Liver (tissue), 9 donors: ENCODE measurements around the gene LGR6. TPM values are rescaled to one million over a fixed set of nuclear protein-coding genes. Genes with fewer than 3 reads are reported as not detected.

Experiments
- DNase-seq: peaks from one replicate; pipeline ENCODE4 v3.0.0-alpha.2; 2017; ENCODE audit warnings: low spot score
- H3K27ac ChIP-seq, 2 donors: one replicate each; pipeline ENCODE4 v1.7.0; 2013; ENCODE audit warnings: inconsistent platforms in 2 of 2, low read length in 2 of 2, control low read depth in 1 of 2, low read depth in 1 of 2, mild to moderate bottlenecking in 1 of 2
- H3K27me3 ChIP-seq, 4 donors: one replicate each; pipeline versions ENCODE4 v1.6.1 to v1.7.0; 2013; ENCODE audit warnings: low read length in 3 of 4, inconsistent platforms in 1 of 4, mild to moderate bottlenecking in 1 of 4, moderate library complexity in 1 of 4; ENCODE audit not compliant: control insufficient read depth in 4 of 4, insufficient read depth in 4 of 4
- H3K36me3 ChIP-seq, 4 donors: one replicate each; pipeline versions ENCODE4 v1.6.1 to v1.7.0; 2013; ENCODE audit warnings: low read length in 3 of 4, mild to moderate bottlenecking in 3 of 4, low read depth in 1 of 4, moderate library complexity in 1 of 4; ENCODE audit not compliant: control insufficient read depth in 4 of 4, insufficient read depth in 3 of 4
- H3K4me1 ChIP-seq, 4 donors: one replicate each; pipeline versions ENCODE4 v1.6.1 to v1.7.0; 2013; ENCODE audit warnings: low read length in 3 of 4, mild to moderate bottlenecking in 3 of 4, moderate library complexity in 1 of 4; ENCODE audit not compliant: control insufficient read depth in 4 of 4, insufficient read depth in 4 of 4
- H3K4me3 ChIP-seq, 3 donors: one replicate each; pipeline versions ENCODE4 v1.6.1 to v1.7.0; 2013; ENCODE audit warnings: low read length in 3 of 3, control low read depth in 1 of 3, low read depth in 1 of 3, mild to moderate bottlenecking in 1 of 3
- H3K9ac ChIP-seq, 2 donors: one replicate each; pipeline ENCODE4 v1.7.0; 2013; ENCODE audit warnings: low read length in 2 of 2, mild to moderate bottlenecking in 2 of 2, moderate library complexity in 2 of 2, control low read depth in 1 of 2, low read depth in 1 of 2
- H3K9me3 ChIP-seq, 4 donors: one replicate each; pipeline versions ENCODE4 v1.6.1 to v1.7.0; 2013; ENCODE audit warnings: low read length in 3 of 4; ENCODE audit not compliant: control insufficient read depth in 4 of 4
- ATF3 ChIP-seq: IDR thresholded peaks from 2 replicates; pipeline ENCODE4 v1.6.1; 2016; ENCODE audit warnings: antibody characterized with exemption
- CTCF ChIP-seq: fragments of 150-350 bp; IDR thresholded peaks from 2 replicates; pipeline ENCODE4 v1.5.1; 2017; ENCODE audit warnings: improper control_type of control experiment, low read depth, low read length; ENCODE audit not compliant: missing input control
- EGR1 ChIP-seq, 2 donors: IDR thresholded peaks; 2 replicates each; pipeline ENCODE4 v1.6.1; 2016 to 2018; ENCODE audit warnings: antibody characterized with exemption in 2 of 2, low read depth in 2 of 2
- FOXA1 ChIP-seq: IDR thresholded peaks from 2 replicates; pipeline ENCODE4 v1.6.1; 2016; ENCODE audit warnings: antibody characterized with exemption
- FOXA2 ChIP-seq: IDR thresholded peaks from 2 replicates; pipeline ENCODE4 v1.6.1; 2016; ENCODE audit warnings: antibody characterized with exemption
- GABPA ChIP-seq, 2 donors: IDR thresholded peaks in 1 of 2; conservative IDR thresholded peaks in 1 of 2; 2 replicates each; pipeline ENCODE4 v1.6.1; 2016; ENCODE audit warnings: antibody characterized with exemption in 2 of 2, mild to moderate bottlenecking in 1 of 2, moderate library complexity in 1 of 2
- HNF4A ChIP-seq, 2 donors: conservative IDR thresholded peaks; 2 replicates each; pipeline ENCODE4 v1.6.1; 2016; ENCODE audit warnings: antibody characterized with exemption in 2 of 2, mild to moderate bottlenecking in 2 of 2
- HNF4G ChIP-seq: IDR thresholded peaks from 2 replicates; pipeline ENCODE4 v1.6.1; 2016; ENCODE audit warnings: antibody characterized with exemption
- JUND ChIP-seq, 2 donors: IDR thresholded peaks; 2 replicates each; pipeline ENCODE4 v1.6.1; 2016; ENCODE audit warnings: antibody characterized with exemption in 2 of 2
- MAX ChIP-seq: IDR thresholded peaks from 2 replicates; pipeline ENCODE4 v1.6.1; 2016; ENCODE audit warnings: antibody characterized with exemption
- NR2F2 ChIP-seq: IDR thresholded peaks from 2 replicates; pipeline ENCODE4 v1.6.1; 2016; ENCODE audit warnings: antibody characterized with exemption
- RAD21 ChIP-seq, 2 donors: IDR thresholded peaks; 2 replicates each; pipeline ENCODE4 v1.6.1; 2016; ENCODE audit warnings: antibody characterized with exemption in 2 of 2, mild to moderate bottlenecking in 2 of 2
- REST ChIP-seq: IDR thresholded peaks from 2 replicates; pipeline ENCODE4 v1.6.1; 2016; ENCODE audit warnings: antibody characterized with exemption, mild to moderate bottlenecking
- RXRA ChIP-seq, 2 donors: IDR thresholded peaks; 2 replicates each; pipeline ENCODE4 v1.6.1; 2017 to 2018; ENCODE audit warnings: antibody characterized with exemption in 2 of 2, mild to moderate bottlenecking in 1 of 2
- SP1 ChIP-seq: IDR thresholded peaks from 2 replicates; pipeline ENCODE4 v1.6.1; 2018; ENCODE audit warnings: antibody characterized with exemption, mild to moderate bottlenecking
- TAF1 ChIP-seq: conservative IDR thresholded peaks from 2 replicates; pipeline ENCODE4 v1.6.1; 2016; ENCODE audit warnings: antibody characterized with exemption, mild to moderate bottlenecking
- YY1 ChIP-seq: IDR thresholded peaks from 2 replicates; pipeline ENCODE4 v1.6.1; 2016; ENCODE audit warnings: antibody characterized with exemption, mild to moderate bottlenecking
- ZBTB33 ChIP-seq: IDR thresholded peaks from 2 replicates; pipeline ENCODE4 v1.6.1; 2016; ENCODE audit warnings: antibody characterized with exemption
- WGBS: extraction: QIAGEN DNeasy Blood & Tissue Kit; methylation state at CpG from one replicate; pipeline ENCODE4 v1.1.7; 2013; 5-methylcytosine and 5-hydroxymethylcytosine counted together
- polyA plus RNA-seq, 2 donors: library from polyadenylated mRNA; stranded (reverse) in 1 of 2; unstranded in 1 of 2; fragments of 200-250 nt in 1 of 2; fragments of >200 nt in 1 of 2; fragmentation: Nextera tagmentation in 1 of 2; extraction: Ambion mirVana in 1 of 2; gene quantifications; one replicate each; pipeline versions ENCODE4 v1.2.1 to v1.2.3, GENCODE V29; 2013 to 2015
- total RNA-seq, 2 donors: library from RNA; depleted of rRNA; stranded (reverse); fragments of >200 nt; gene quantifications; one replicate each; pipeline ENCODE4 v1.2.3, GENCODE V29; 2014
- donor health status: healthy.
- donor health status: healthy.
- donor health status: healthy.
- donor health status: healthy.
- donor health status: healthy.

The LGR6 gene
- total and polyA plus RNA-seq, 4 donors, result 0.05 to 1.2 (median 0.75) TPM

- Histone ChIP-seq H3K36me3 (no peaks in the 10 kb centered on the region), H3K4me1 (peaks cover 0 to 6% (median 0%) of the 10 kb centered on the region in 4 donors), H3K9ac (no peak overlapping the region), H3K9me3 (no peaks in the 10 kb centered on the region), H3K4me3 (no peak overlapping the region), H3K27ac (peak overlapping the region in 1 of 2 donors; percentile 31), H3K27me3 (peaks cover 0 to 4% (median 0%) of the 10 kb centered on the region in 4 donors)
- no peak for DNase-seq
- 64% methylated on average over 6 of the region's 6 CpGs for WGBS
- TF ChIP-seq RAD21 (IDR thresholded peaks at IDR 0.05), result no peak
- no peak for TF ChIP-seq ATF3
- TF ChIP-seq MAX, result no peak
- TF ChIP-seq JUND (IDR thresholded peaks at IDR 0.05), result no peak
- TF ChIP-seq EGR1 (IDR thresholded peaks at IDR 0.05; ENCODE audit: low read depth in 2 of 2), result no peak
- peak; percentile 33 to 65 for TF ChIP-seq RXRA (IDR thresholded peaks at IDR 0.05)
- TF ChIP-seq ZBTB33, result no peak
- no peak for TF ChIP-seq TAF1
- no peak for TF ChIP-seq FOXA1
- no peak for TF ChIP-seq FOXA2
- TF ChIP-seq HNF4G, result no peak
- no peak for TF ChIP-seq HNF4A (conservative IDR thresholded peaks at IDR 0.05)
- TF ChIP-seq SP1, result peak; percentile 44
- no peak for TF ChIP-seq CTCF
- no peak for TF ChIP-seq YY1
- TF ChIP-seq GABPA (IDR thresholded peaks at IDR 0.05 in 1 of 2, conservative IDR thresholded peaks at IDR 0.05 in 1 of 2), result no peak
- peak; percentile 60 for TF ChIP-seq REST
- peak; percentile 94 for TF ChIP-seq NR2F2
Measured at GRCh38 chr1:202286622-202287097, 93.1 kb downstream of the LGR6 start.
